ENCODE measurements around the gene CRACDL. TPM values are rescaled to one million over a fixed set of nuclear protein-coding genes. Genes with fewer than 3 reads are reported as not detected.
A peak's percentile ranks its signal among the peaks of the same experiment; 100 is the strongest.

Gene CRACDL
- total RNA-seq, 4 donors from 2014 or later = 5.2 to 10.6 (median 8.1) TPM

GRCh38 chr2:98805412-98806171, 130.4 kb downstream of the CRACDL start:
- 33 to 47% methylated on average over 12 of the region's 12 CpGs for WGBS, 2 donors

GRCh38 chr2:98804736-98805135, 131.3 kb downstream of the CRACDL start:
- DNase-seq = no peak
- 92 to 97% methylated on average over 3 of the region's 3 CpGs for WGBS, 2 donors
- no peaks in the 10 kb centered on the region for H3K36me3 ChIP-seq
- intact Hi-C loops (cut with DNase I) = loop anchor here (10.0 kb wide), 1 partner anchor 70 kb away; the partner anchor contains the start of gene MGAT4A
- H3K27ac ChIP-seq = peak overlapping the region in 2 of 3 donors; percentile 87 to 93
- H3K27me3 ChIP-seq = no peaks in the 10 kb centered on the region
- TF ChIP-seq CTCF (IDR thresholded peaks at IDR 0.05) (no peak), POLR2A (IDR thresholded peaks at IDR 0.05) (no peak)
- H3K4me1 ChIP-seq = peaks cover 20 to 28% of the 10 kb centered on the region in 2 donors
- no peak overlapping the region for H3K4me3 ChIP-seq (replicated peaks in 1 of 3)
- H3K9me3 ChIP-seq = no peaks in the 10 kb centered on the region

More at GRCh38 chr2:98805412-98806171, 130.4 kb downstream of the CRACDL start:
- peak; percentile 66 to 69 for DNase-seq
- intact Hi-C loops (cut with DNase I) = loop anchor here (10.0 kb wide), 1 partner anchor 71 kb away; the partner anchor contains the start of gene MGAT4A
- Histone ChIP-seq H3K36me3 (no peaks in the 10 kb centered on the region), H3K27ac (peak overlapping the region; percentile 73 to 93 (median 87)), H3K27me3 (no peaks in the 10 kb centered on the region), H3K4me3 (replicated peaks in 1 of 3) (no peak overlapping the region), H3K4me1 (peaks cover 20 to 34% of the 10 kb centered on the region in 2 donors), H3K9me3 (no peaks in the 10 kb centered on the region)
- TF ChIP-seq CTCF (IDR thresholded peaks at IDR 0.05) (no peak), POLR2A (IDR thresholded peaks at IDR 0.05) (no peak)

GRCh38 chr2:98804265-98804650, 131.8 kb downstream of the CRACDL start:
- intact Hi-C loops (cut with DNase I) = loop anchor here (10.0 kb wide), 1 partner anchor 69 kb away; the partner anchor contains the start of gene MGAT4A
- 95 to 96% methylated on average over 8 of the region's 8 CpGs for WGBS, 2 donors
- H3K4me1 ChIP-seq = peaks cover 20 to 28% of the 10 kb centered on the region in 2 donors
- no peaks in the 10 kb centered on the region for H3K27me3 ChIP-seq
- DNase-seq = no peak
- H3K27ac ChIP-seq = no peak overlapping the region
- TF ChIP-seq CTCF (IDR thresholded peaks at IDR 0.05) = no peak
- H3K9me3 ChIP-seq = no peaks in the 10 kb centered on the region
- H3K36me3 ChIP-seq = no peaks in the 10 kb centered on the region
- H3K4me3 ChIP-seq (replicated peaks in 1 of 3) = no peak overlapping the region

GRCh38 chr2:98803405-98804264, 132.4 kb downstream of the CRACDL start:
- intact Hi-C loops (cut with DNase I) = loop anchor here (10.0 kb wide), 1 partner anchor 69 kb away; the partner anchor contains the start of gene MGAT4A
- no peak for DNase-seq

More at GRCh38 chr2:98803405-98804264, 132.4 kb downstream of the CRACDL start:
- H3K36me3 ChIP-seq = no peaks in the 10 kb centered on the region
- 90 to 91% methylated on average over 9 to 10 of the region's 10 CpGs for WGBS, 2 donors
- H3K27ac ChIP-seq = no peak overlapping the region
- no peak overlapping the region for H3K4me3 ChIP-seq (replicated peaks in 1 of 3)
- H3K27me3 ChIP-seq = no peaks in the 10 kb centered on the region
- no peaks in the 10 kb centered on the region for H3K9me3 ChIP-seq
- TF ChIP-seq POLR2A (IDR thresholded peaks at IDR 0.05) (no peak), CTCF (IDR thresholded peaks at IDR 0.05) (no peak)
- peaks cover 20 to 28% of the 10 kb centered on the region in 2 donors for H3K4me1 ChIP-seq
